ENCODE results near the gene STK32C. TPM values are rescaled to one million over a fixed set of nuclear protein-coding genes. Genes with fewer than 3 reads are reported as not detected.
A peak's percentile ranks its signal among the peaks of the same experiment; 100 is the strongest.

STK32C gene
- total RNA-seq, 1 donor from 2014 or later = 13.6 TPM

- Histone ChIP-seq H3K9ac (ENCODE audit: low read length) (no peak overlapping the region), H3K79me2 (ENCODE audit: insufficient read depth, low read length) (no peaks in the 10 kb centered on the region), H3K27me3 (ENCODE audit: insufficient read depth, low read length) (peaks cover 7% of the 10 kb centered on the region), H3K4me3 (ENCODE audit: insufficient read depth, low read depth, low read length) (no peak overlapping the region), H3K27ac (ENCODE audit: low read depth, low read length) (no peak overlapping the region), H3K9me3 (ENCODE audit: insufficient read depth, low read depth, low read length) (no peaks in the 10 kb centered on the region), H3K4me2 (ENCODE audit: low read length) (peak overlapping the region; percentile 46), H3K36me3 (ENCODE audit: insufficient read depth, low read length) (no peaks in the 10 kb centered on the region), H2AFZ (ENCODE audit: low read depth, low read length) (peak overlapping the region; percentile 47), H4K20me1 (ENCODE audit: insufficient read depth, low read length) (no peaks in the 10 kb centered on the region), H3K4me1 (ENCODE audit: insufficient read depth, low read length) (peaks cover 3% of the 10 kb centered on the region)
- DNase-seq (ENCODE audit: low read depth) = peak; percentile 70
- Mint-ChIP-seq H3K4me1 (ENCODE audit: low read depth, unreplicated experiment) (no peaks in the 10 kb centered on the region), H3K4me3 (ENCODE audit: unreplicated experiment) (no peak overlapping the region), H3K9me3 (ENCODE audit: unreplicated experiment) (no peaks in the 10 kb centered on the region), H3K27ac (ENCODE audit: unreplicated experiment) (no peak overlapping the region), H3K27me3 (ENCODE audit: low read depth, unreplicated experiment) (peaks cover 32% of the 10 kb centered on the region), H3K36me3 (ENCODE audit: low read depth, unreplicated experiment) (peaks cover 2% of the 10 kb centered on the region)
- FAIRE-seq = no peak
- TF ChIP-seq CTCF (IDR thresholded peaks at IDR 0.05; ENCODE audit: insufficient read depth, low read depth, low read length) = no peak
- TF ChIP-seq EZH2 (IDR thresholded peaks at IDR 0.05; ENCODE audit: insufficient read depth, low read length) = no peak
These were observed 35.3 kb downstream of the STK32C start for GRCh38 chr10:132272231-132272971.

- Mint-ChIP-seq H3K27ac (ENCODE audit: unreplicated experiment) (no peak overlapping the region), H3K4me3 (ENCODE audit: unreplicated experiment) (no peak overlapping the region), H3K4me1 (ENCODE audit: low read depth, unreplicated experiment) (no peaks in the 10 kb centered on the region), H3K27me3 (ENCODE audit: low read depth, unreplicated experiment) (peaks cover 27% of the 10 kb centered on the region), H3K36me3 (ENCODE audit: low read depth, unreplicated experiment) (peaks cover 2% of the 10 kb centered on the region), H3K9me3 (ENCODE audit: unreplicated experiment) (no peaks in the 10 kb centered on the region)
- FAIRE-seq (no peak), DNase-seq (ENCODE audit: low read depth) (no peak)
- H3K36me3 ChIP-seq (ENCODE audit: insufficient read depth, low read length) = no peaks in the 10 kb centered on the region
- H3K79me2 ChIP-seq (ENCODE audit: insufficient read depth, low read length) = no peaks in the 10 kb centered on the region
- H3K4me1 ChIP-seq (ENCODE audit: insufficient read depth, low read length) = peaks cover 3% of the 10 kb centered on the region
- H3K27ac ChIP-seq (ENCODE audit: low read depth, low read length) = no peak overlapping the region
- H3K9ac ChIP-seq (ENCODE audit: low read length) = no peak overlapping the region
- peaks cover 7% of the 10 kb centered on the region for H3K27me3 ChIP-seq (ENCODE audit: insufficient read depth, low read length)
- no peak overlapping the region for H2AFZ ChIP-seq (ENCODE audit: low read depth, low read length)
- no peak overlapping the region for H3K4me3 ChIP-seq (ENCODE audit: insufficient read depth, low read depth, low read length)
- no peaks in the 10 kb centered on the region for H3K9me3 ChIP-seq (ENCODE audit: insufficient read depth, low read depth, low read length)
- TF ChIP-seq CTCF (IDR thresholded peaks at IDR 0.05; ENCODE audit: insufficient read depth, low read depth, low read length) = no peak
- no peak for TF ChIP-seq EZH2 (IDR thresholded peaks at IDR 0.05; ENCODE audit: insufficient read depth, low read length)
- peaks cover 3% of the 10 kb centered on the region for H4K20me1 ChIP-seq (ENCODE audit: insufficient read depth, low read length)
- H3K4me2 ChIP-seq (ENCODE audit: low read length) = peak overlapping the region; percentile 46
These were observed 36.1 kb downstream of the STK32C start for GRCh38 chr10:132271458-132272230.
